GM12878 (cell line): Measurements from ENCODE around the gene MS4A7.

Experiments
- CREB1 ChIP-seq: IDR thresholded peaks from 2 replicates; pipeline ENCODE4 v1.6.1; 2012; ENCODE audit warnings: low read depth, mild to moderate bottlenecking, inconsistent platforms
- HDAC2 ChIP-seq: fragments of 200-600 bp; sonication (generic); IDR thresholded peaks from 2 replicates; pipeline ENCODE4 v1.6.1; 2017
- NFIC ChIP-seq: IDR thresholded peaks from 2 replicates; pipeline ENCODE4 v1.6.1; 2012; ENCODE audit warnings: low read depth, mild to moderate bottlenecking, inconsistent platforms, low read length, moderate library complexity
- POLR2A ChIP-seq: IDR thresholded peaks from 2 replicates; pipeline ENCODE4 v1.6.1; 2011; ENCODE audit warnings: low read depth, mild to moderate bottlenecking, low read length
- POLR2AphosphoS5 ChIP-seq: IDR thresholded peaks from 2 replicates; pipeline ENCODE4 v1.6.1; 2011; ENCODE audit warnings: mild to moderate bottlenecking, low read length, inconsistent platforms
- RELA ChIP-seq: fragments of 450-650 bp; IDR thresholded peaks from 2 replicates; pipeline ENCODE4 v1.8.0; 2014; ENCODE audit warnings: borderline replicate concordance; ENCODE audit not compliant: partially characterized antibody
- SMAD1 ChIP-seq: fragments of 450-650 bp; IDR thresholded peaks from 2 replicates; pipeline ENCODE4 v1.6.1; 2018; ENCODE audit warnings: mild to moderate bottlenecking, low read depth; ENCODE audit not compliant: partially characterized antibody
- ZNF207 ChIP-seq: fragments of 450-650 bp; IDR thresholded peaks from 2 replicates; pipeline ENCODE4 v1.6.1; 2014; ENCODE audit warnings: antibody characterized with exemption, mild to moderate bottlenecking, borderline replicate concordance
- TF ChIP-seq, protein P1 (sequence below): fragments of 450-650 bp; formaldehyde crosslinking; IDR thresholded peaks from 2 replicates; pipeline ENCODE4 v1.5.0; 2022; ENCODE audit warnings: mild to moderate bottlenecking, missing genetic modification characterization
- TF ChIP-seq, protein P2 (sequence below): fragments of 450-650 bp; formaldehyde crosslinking; IDR thresholded peaks from 2 replicates; pipeline ENCODE4 v1.4.0; 2020; ENCODE audit warnings: mild to moderate bottlenecking, moderate library complexity
- TF ChIP-seq, protein P3 (sequence below): IDR thresholded peaks from 2 replicates; pipeline ENCODE4 v1.6.1; 2011; ENCODE audit warnings: borderline replicate concordance, low read depth, mild to moderate bottlenecking, moderate library complexity, low read length; ENCODE audit not compliant: insufficient read depth, poor library complexity, severe bottlenecking

DNA sequence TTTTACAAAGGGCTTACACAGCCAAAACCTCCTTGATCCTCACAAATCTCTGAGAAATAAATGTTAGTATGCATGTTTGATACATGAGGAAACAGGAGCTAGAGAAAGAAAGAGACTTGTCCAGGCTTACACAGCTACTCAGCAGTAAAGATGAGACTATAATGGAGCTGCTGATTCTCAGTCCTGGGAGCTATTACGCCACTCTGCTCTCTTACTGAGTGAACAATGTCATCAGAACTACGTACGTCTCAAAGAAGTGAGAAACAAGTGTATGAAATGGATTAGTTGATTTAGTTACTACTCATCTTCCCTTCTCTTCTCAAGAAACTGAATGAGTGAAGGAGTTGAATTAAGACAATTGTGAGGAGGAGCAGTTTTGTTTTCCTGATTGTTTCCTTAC is 39.0 kb upstream of the MS4A7 start:
- TF ChIP-seq, protein P1, sequence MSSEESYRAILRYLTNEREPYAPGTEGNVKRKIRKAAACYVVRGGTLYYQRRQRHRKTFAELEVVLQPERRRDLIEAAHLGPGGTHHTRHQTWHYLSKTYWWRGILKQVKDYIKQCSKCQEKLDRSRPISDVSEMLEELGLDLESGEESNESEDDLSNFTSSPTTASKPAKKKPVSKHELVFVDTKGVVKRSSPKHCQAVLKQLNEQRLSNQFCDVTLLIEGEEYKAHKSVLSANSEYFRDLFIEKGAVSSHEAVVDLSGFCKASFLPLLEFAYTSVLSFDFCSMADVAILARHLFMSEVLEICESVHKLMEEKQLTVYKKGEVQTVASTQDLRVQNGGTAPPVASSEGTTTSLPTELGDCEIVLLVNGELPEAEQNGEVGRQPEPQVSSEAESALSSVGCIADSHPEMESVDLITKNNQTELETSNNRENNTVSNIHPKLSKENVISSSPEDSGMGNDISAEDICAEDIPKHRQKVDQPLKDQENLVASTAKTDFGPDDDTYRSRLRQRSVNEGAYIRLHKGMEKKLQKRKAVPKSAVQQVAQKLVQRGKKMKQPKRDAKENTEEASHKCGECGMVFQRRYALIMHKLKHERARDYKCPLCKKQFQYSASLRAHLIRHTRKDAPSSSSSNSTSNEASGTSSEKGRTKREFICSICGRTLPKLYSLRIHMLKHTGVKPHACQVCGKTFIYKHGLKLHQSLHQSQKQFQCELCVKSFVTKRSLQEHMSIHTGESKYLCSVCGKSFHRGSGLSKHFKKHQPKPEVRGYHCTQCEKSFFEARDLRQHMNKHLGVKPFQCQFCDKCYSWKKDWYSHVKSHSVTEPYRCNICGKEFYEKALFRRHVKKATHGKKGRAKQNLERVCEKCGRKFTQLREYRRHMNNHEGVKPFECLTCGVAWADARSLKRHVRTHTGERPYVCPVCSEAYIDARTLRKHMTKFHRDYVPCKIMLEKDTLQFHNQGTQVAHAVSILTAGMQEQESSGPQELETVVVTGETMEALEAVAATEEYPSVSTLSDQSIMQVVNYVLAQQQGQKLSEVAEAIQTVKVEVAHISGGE (CRISPR knock-in tag) = no peak
- TF ChIP-seq SMAD1 = no peak
- no peak for TF ChIP-seq NFIC
- no peak for TF ChIP-seq CREB1
- no peak for TF ChIP-seq POLR2A
- TF ChIP-seq, protein P2, sequence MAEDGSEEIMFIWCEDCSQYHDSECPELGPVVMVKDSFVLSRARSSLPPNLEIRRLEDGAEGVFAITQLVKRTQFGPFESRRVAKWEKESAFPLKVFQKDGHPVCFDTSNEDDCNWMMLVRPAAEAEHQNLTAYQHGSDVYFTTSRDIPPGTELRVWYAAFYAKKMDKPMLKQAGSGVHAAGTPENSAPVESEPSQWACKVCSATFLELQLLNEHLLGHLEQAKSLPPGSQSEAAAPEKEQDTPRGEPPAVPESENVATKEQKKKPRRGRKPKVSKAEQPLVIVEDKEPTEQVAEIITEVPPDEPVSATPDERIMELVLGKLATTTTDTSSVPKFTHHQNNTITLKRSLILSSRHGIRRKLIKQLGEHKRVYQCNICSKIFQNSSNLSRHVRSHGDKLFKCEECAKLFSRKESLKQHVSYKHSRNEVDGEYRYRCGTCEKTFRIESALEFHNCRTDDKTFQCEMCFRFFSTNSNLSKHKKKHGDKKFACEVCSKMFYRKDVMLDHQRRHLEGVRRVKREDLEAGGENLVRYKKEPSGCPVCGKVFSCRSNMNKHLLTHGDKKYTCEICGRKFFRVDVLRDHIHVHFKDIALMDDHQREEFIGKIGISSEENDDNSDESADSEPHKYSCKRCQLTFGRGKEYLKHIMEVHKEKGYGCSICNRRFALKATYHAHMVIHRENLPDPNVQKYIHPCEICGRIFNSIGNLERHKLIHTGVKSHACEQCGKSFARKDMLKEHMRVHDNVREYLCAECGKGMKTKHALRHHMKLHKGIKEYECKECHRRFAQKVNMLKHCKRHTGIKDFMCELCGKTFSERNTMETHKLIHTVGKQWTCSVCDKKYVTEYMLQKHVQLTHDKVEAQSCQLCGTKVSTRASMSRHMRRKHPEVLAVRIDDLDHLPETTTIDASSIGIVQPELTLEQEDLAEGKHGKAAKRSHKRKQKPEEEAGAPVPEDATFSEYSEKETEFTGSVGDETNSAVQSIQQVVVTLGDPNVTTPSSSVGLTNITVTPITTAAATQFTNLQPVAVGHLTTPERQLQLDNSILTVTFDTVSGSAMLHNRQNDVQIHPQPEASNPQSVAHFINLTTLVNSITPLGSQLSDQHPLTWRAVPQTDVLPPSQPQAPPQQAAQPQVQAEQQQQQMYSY (CRISPR knock-in tag) = no peak
- TF ChIP-seq HDAC2 = no peak
- TF ChIP-seq, protein P3, sequence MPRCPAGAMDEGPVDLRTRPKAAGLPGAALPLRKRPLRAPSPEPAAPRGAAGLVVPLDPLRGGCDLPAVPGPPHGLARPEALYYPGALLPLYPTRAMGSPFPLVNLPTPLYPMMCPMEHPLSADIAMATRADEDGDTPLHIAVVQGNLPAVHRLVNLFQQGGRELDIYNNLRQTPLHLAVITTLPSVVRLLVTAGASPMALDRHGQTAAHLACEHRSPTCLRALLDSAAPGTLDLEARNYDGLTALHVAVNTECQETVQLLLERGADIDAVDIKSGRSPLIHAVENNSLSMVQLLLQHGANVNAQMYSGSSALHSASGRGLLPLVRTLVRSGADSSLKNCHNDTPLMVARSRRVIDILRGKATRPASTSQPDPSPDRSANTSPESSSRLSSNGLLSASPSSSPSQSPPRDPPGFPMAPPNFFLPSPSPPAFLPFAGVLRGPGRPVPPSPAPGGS = no peak
- TF ChIP-seq ZNF207 = no peak
- TF ChIP-seq POLR2AphosphoS5 = no peak
- TF ChIP-seq RELA = no peak
